ENCODE measurements around the gene ATRIP.

DNA sequence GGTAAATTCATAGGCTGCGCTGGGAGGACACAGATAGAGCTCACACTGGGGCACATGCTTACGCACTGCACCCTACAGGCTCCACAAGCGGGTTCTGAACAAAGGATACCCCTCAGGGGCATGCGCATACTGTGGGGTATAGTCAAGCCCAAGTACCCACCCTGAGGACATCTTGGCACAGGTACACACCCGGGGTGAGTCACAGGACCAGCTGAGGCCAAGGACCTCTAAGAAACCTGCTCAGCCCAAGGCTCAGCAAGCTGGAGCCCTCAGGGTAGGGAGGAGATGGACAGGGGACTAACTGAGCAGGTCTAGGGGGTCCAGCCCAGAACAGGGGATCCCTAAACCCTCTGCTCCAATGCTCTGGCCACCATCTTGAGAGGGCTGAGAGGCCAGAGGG lies 54.1 kb downstream of the ATRIP start:
- no peak for TF ChIP-seq POLR2A (IDR thresholded peaks at IDR 0.05)
- TF ChIP-seq, protein P1, sequence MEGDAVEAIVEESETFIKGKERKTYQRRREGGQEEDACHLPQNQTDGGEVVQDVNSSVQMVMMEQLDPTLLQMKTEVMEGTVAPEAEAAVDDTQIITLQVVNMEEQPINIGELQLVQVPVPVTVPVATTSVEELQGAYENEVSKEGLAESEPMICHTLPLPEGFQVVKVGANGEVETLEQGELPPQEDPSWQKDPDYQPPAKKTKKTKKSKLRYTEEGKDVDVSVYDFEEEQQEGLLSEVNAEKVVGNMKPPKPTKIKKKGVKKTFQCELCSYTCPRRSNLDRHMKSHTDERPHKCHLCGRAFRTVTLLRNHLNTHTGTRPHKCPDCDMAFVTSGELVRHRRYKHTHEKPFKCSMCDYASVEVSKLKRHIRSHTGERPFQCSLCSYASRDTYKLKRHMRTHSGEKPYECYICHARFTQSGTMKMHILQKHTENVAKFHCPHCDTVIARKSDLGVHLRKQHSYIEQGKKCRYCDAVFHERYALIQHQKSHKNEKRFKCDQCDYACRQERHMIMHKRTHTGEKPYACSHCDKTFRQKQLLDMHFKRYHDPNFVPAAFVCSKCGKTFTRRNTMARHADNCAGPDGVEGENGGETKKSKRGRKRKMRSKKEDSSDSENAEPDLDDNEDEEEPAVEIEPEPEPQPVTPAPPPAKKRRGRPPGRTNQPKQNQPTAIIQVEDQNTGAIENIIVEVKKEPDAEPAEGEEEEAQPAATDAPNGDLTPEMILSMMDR (IDR thresholded peaks at IDR 0.05), result no peak
